Left ventricle myocardium inferior (tissue), 1 donor: Measurements from ENCODE around the gene TGFBI. TPM values are rescaled to one million over a fixed set of nuclear protein-coding genes. Genes with fewer than 3 reads are reported as not detected.

Experiments
- DNase-seq: peaks from one replicate; pipeline ENCODE4 v3.0.0-alpha.2; 2020
- H3K27ac ChIP-seq: fragments of 200-600 bp; replicated peaks from 2 replicates; pipeline ENCODE4 v1.8.0; 2021
- H3K27me3 ChIP-seq: fragments of 200-600 bp; 2 replicates; pipeline ENCODE4 v1.8.0; 2021; ENCODE audit warnings: low read depth
- H3K36me3 ChIP-seq: fragments of 200-600 bp; 2 replicates; pipeline ENCODE4 v1.8.0; 2021
- H3K4me1 ChIP-seq: fragments of 200-600 bp; 2 replicates; pipeline ENCODE4 v1.8.0; 2021
- H3K4me3 ChIP-seq: fragments of 200-600 bp; 2 replicates; pipeline ENCODE4 v1.8.0; 2021; ENCODE audit warnings: mild to moderate bottlenecking, moderate library complexity
- H3K9me3 ChIP-seq: fragments of 200-600 bp; replicated peaks from 2 replicates; pipeline ENCODE4 v1.8.0; 2021
- intact Hi-C: fragments of 100-400 bp; cut with micrococcal nuclease; formaldehyde crosslinking; loops from one replicate; pipeline ENCODE4 v1.11.0; 2022
- total RNA-seq: library from RNA; stranded (reverse); fragmentation: NEBNext Ultra II Directional; extraction: Animal tissue kit (Norgen Biotek cat#: 25700); gene quantifications from one replicate; pipeline ENCODE4 v1.2.1, GENCODE V29; 2021
- TF ChIP-seq, protein P1 (sequence below): fragments of 200-600 bp; IDR thresholded peaks from 2 replicates; pipeline ENCODE4 v1.8.0; 2021; ENCODE audit warnings: antibody characterized with exemption, mild to moderate bottlenecking, borderline replicate concordance
- donor health status: DM: no; HTN: yes; CAD: no; lungs with severe emphysema.

The TGFBI gene
- total RNA-seq, 1 donor from 2014 or later = 43.4 TPM

DNA sequence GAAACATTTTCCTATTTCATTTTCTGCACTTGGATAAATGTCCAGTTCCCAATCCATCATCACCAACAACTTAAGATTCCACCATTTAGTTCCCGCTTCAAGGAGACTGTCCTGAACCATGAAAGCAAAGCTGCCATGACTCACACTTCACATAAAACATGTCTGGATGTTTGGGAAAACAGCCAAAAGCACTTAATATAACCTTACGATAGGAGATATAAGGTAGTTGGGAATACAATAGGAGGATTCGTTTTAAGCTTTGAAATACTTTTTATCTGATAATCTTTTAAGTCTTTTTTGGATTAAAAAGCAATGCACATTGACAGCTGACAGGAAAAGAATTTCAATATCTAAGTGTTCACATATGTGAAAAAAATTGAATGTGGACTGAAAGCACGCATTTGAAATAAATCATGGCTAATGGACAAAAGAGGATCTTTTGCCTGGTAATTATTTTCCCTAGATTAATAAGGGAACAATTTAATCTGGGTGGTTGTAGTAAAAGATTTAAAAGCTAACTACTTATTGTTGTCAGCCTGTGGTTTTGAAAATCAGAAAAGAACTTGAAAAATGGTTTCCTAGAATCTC lies 17.3 kb upstream of the TGFBI start:
- Histone ChIP-seq H3K36me3 (no peaks in the 10 kb centered on the region), H3K4me1 (peaks cover 28% of the 10 kb centered on the region), H3K27ac (peak overlapping the region; percentile 28), H3K27me3 (no peaks in the 10 kb centered on the region), H3K4me3 (no peak overlapping the region), H3K9me3 (no peaks in the 10 kb centered on the region)
- TF ChIP-seq, protein P1, sequence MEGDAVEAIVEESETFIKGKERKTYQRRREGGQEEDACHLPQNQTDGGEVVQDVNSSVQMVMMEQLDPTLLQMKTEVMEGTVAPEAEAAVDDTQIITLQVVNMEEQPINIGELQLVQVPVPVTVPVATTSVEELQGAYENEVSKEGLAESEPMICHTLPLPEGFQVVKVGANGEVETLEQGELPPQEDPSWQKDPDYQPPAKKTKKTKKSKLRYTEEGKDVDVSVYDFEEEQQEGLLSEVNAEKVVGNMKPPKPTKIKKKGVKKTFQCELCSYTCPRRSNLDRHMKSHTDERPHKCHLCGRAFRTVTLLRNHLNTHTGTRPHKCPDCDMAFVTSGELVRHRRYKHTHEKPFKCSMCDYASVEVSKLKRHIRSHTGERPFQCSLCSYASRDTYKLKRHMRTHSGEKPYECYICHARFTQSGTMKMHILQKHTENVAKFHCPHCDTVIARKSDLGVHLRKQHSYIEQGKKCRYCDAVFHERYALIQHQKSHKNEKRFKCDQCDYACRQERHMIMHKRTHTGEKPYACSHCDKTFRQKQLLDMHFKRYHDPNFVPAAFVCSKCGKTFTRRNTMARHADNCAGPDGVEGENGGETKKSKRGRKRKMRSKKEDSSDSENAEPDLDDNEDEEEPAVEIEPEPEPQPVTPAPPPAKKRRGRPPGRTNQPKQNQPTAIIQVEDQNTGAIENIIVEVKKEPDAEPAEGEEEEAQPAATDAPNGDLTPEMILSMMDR = no peak
- intact Hi-C loops = no loop called here
- no peak for DNase-seq

DNA sequence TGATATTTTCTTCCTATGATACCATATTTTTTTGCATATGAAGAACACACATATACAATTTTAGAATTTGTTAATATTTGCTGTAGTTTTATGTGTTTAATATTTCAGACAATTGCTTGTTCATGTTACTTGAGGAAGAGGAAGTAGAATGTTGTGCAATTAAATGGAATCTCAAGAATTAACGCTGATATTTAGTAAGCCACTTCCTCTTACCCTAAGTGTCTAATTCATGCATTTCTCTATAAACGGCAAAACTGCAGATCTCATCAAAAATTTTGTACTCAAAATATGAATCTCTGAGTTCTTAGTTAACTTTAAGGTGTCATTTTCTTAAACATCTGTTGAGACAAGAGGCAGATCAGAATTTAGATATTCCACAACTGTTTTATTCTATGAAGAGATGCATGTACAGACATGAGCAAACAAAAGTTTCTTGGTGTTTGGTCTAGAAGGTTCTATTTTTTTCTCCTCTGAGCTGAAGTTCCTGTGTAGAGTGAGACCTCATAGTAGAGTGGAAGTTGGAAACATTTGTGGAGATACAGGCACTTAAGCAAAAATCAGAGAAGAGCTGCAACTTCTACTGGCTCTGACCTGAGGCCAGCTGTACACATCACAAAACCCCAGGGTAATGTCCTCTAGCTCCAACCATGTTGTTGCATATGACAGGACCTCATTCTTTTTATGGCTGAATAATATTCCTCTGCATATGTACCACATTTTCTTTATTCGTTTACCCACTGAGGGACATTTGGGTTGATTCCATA lies 16.6 kb upstream of the TGFBI start:
- no peaks in the 10 kb centered on the region for H3K9me3 ChIP-seq
- H3K4me3 ChIP-seq = no peak overlapping the region
- peaks cover 31% of the 10 kb centered on the region for H3K4me1 ChIP-seq
- no peaks in the 10 kb centered on the region for H3K36me3 ChIP-seq
- H3K27ac ChIP-seq = peak overlapping the region; percentile 28
- intact Hi-C loops = no loop called here
- no peaks in the 10 kb centered on the region for H3K27me3 ChIP-seq
- TF ChIP-seq, protein P1 = no peak
- no peak for DNase-seq

- Histone ChIP-seq H3K9me3 (no peaks in the 10 kb centered on the region), H3K27ac (no peak overlapping the region), H3K4me3 (no peak overlapping the region), H3K36me3 (no peaks in the 10 kb centered on the region), H3K27me3 (no peaks in the 10 kb centered on the region), H3K4me1 (peaks cover 31% of the 10 kb centered on the region)
- TF ChIP-seq, protein P1 = no peak
- DNase-seq = no peak
- intact Hi-C loops = no loop called here
These were observed 15.2 kb upstream of the TGFBI start for GRCh38 chr5:136013559-136013958.

GRCh38 chr5:136014049-136015002 lies 14.5 kb upstream of the TGFBI start:
- Histone ChIP-seq H3K9me3 (no peaks in the 10 kb centered on the region), H3K27ac (peak overlapping the region; percentile 21)
- no peak for DNase-seq

GRCh38 chr5:136015003-136015375 lies 13.8 kb upstream of the TGFBI start:
- Histone ChIP-seq H3K36me3 (no peaks in the 10 kb centered on the region), H3K27ac (no peak overlapping the region), H3K4me3 (no peak overlapping the region), H3K27me3 (no peaks in the 10 kb centered on the region), H3K9me3 (no peaks in the 10 kb centered on the region), H3K4me1 (peaks cover 43% of the 10 kb centered on the region)
- TF ChIP-seq, protein P1 = no peak
- intact Hi-C loops = no loop called here
- DNase-seq = no peak

More at GRCh38 chr5:136014049-136015002, 14.5 kb upstream of the TGFBI start:
- TF ChIP-seq, protein P1 = no peak
- H3K4me3 ChIP-seq = no peak overlapping the region
- intact Hi-C loops = no loop called here
- H3K36me3 ChIP-seq = no peaks in the 10 kb centered on the region
- peaks cover 37% of the 10 kb centered on the region for H3K4me1 ChIP-seq
- H3K27me3 ChIP-seq = no peaks in the 10 kb centered on the region
